Small intestine (tissue), 7 donors: ENCODE data around the gene ANAPC1. TPM values are rescaled to one million over a fixed set of nuclear protein-coding genes. Genes with fewer than 3 reads are reported as not detected.
"Not testable (repeated sequence)": the region's sequence is repeated elsewhere in the genome, so short reads cannot be mapped to it uniquely, and the experiment has no call there.

Source experiments
- DNase-seq, 2 donors: peaks; one replicate each; pipeline versions ENCODE4 v3.0.0 to v3.0.0-alpha.2; 2013
- FAIRE-seq: peaks from 2 replicates; lab custom pipeline; 2012; peaks lifted over from hg19 to GRCh38; lab: Jason Lieb, UNC
- H3K27ac ChIP-seq, 3 donors: one replicate each; pipeline ENCODE4 v1.5.1; 2013; ENCODE audit warnings: low read length in 2 of 3, mild to moderate bottlenecking in 2 of 3, control low read depth in 1 of 3, inconsistent platforms in 1 of 3, low read depth in 1 of 3, moderate library complexity in 1 of 3
- H3K27me3 ChIP-seq, 3 donors: one replicate each; pipeline ENCODE4 v1.6.1; 2013; ENCODE audit warnings: low read length in 3 of 3, inconsistent platforms in 1 of 3; ENCODE audit not compliant: control insufficient read depth in 3 of 3, insufficient read depth in 3 of 3
- H3K36me3 ChIP-seq, 3 donors: one replicate each; pipeline ENCODE4 v1.6.1; 2013; ENCODE audit warnings: low read length in 3 of 3, inconsistent platforms in 1 of 3, low read depth in 1 of 3, mild to moderate bottlenecking in 1 of 3, moderate library complexity in 1 of 3; ENCODE audit not compliant: control insufficient read depth in 3 of 3, insufficient read depth in 2 of 3
- H3K4me1 ChIP-seq, 3 donors: one replicate each; pipeline ENCODE4 v1.6.1; 2013; ENCODE audit warnings: low read length in 2 of 3, inconsistent platforms in 1 of 3, low read depth in 1 of 3, mild to moderate bottlenecking in 1 of 3, moderate library complexity in 1 of 3; ENCODE audit not compliant: control insufficient read depth in 3 of 3, insufficient read depth in 2 of 3
- H3K4me3 ChIP-seq, 3 donors: one replicate each; pipeline ENCODE4 v1.5.1; 2013; ENCODE audit warnings: low read length in 3 of 3, control low read depth in 1 of 3, inconsistent platforms in 1 of 3, low read depth in 1 of 3, mild to moderate bottlenecking in 1 of 3, moderate library complexity in 1 of 3
- H3K9me3 ChIP-seq, 2 donors: one replicate each; pipeline ENCODE4 v1.6.1; 2013; ENCODE audit warnings: low read depth in 1 of 2, low read length in 1 of 2; ENCODE audit not compliant: control insufficient read depth in 2 of 2, insufficient read depth in 1 of 2
- WGBS, 3 donors: extraction: QIAGEN DNeasy Blood & Tissue Kit; methylation state at CpG; one replicate each; pipeline ENCODE4 v1.1.7; 2013; 5-methylcytosine and 5-hydroxymethylcytosine counted together
- polyA plus RNA-seq, 4 donors: library from polyadenylated mRNA; stranded (reverse) in 3 of 4; unstranded in 1 of 4; fragments of 200-250 nt in 3 of 4; fragments of 120-200 nt in 1 of 4; gene quantifications; one replicate each; pipeline versions ENCODE4 v1.2.1 to v1.2.3, GENCODE V29; 2013
- donor health status: healthy with polysubstance abuse.
- donor health status: control.
- donor health status: control.
- donor health status: Bipolar disorder and iron deficiency.
- donor health status: healthy.

Gene ANAPC1
- polyA plus RNA-seq, 4 donors, result 2.4 to 23.9 (median 8.4) TPM

GRCh38 chr2:111860005-111860404, 24.0 kb downstream of the ANAPC1 start:
- H3K9me3 ChIP-seq, H3K4me3 ChIP-seq, H3K27me3 ChIP-seq, DNase-seq, H3K36me3 ChIP-seq, H3K4me1 ChIP-seq, FAIRE-seq, H3K27ac ChIP-seq: not testable (repeated sequence)
- 33 to 75% (median 65%) methylated on average over 3 of the region's 3 CpGs for WGBS, 3 donors

GRCh38 chr2:111852544-111852943, 31.4 kb downstream of the ANAPC1 start:
- H3K4me1 ChIP-seq, H3K27ac ChIP-seq, H3K27me3 ChIP-seq, H3K4me3 ChIP-seq, H3K9me3 ChIP-seq, H3K36me3 ChIP-seq, FAIRE-seq, DNase-seq: not testable (repeated sequence)
- 80 to 97% (median 96%) methylated on average over 3 of the region's 3 CpGs for WGBS, 3 donors

GRCh38 chr2:111850646-111851045, 33.3 kb downstream of the ANAPC1 start:
- 11 to 42% (median 32%) methylated on average over 4 of the region's 4 CpGs for WGBS, 3 donors
- not testable (repeated sequence) for H3K27ac ChIP-seq, H3K4me1 ChIP-seq, H3K4me3 ChIP-seq, H3K36me3 ChIP-seq, H3K9me3 ChIP-seq, H3K27me3 ChIP-seq
- DNase-seq (peak in 1 of 2 donors; percentile 17), FAIRE-seq (peak; percentile 90)

- peak; percentile 19 for FAIRE-seq
- peaks cover 2 to 16% (median 3%) of the 10 kb centered on the region in 3 donors for H3K36me3 ChIP-seq
- H3K4me1 ChIP-seq, H3K9me3 ChIP-seq, H3K27me3 ChIP-seq, DNase-seq, H3K27ac ChIP-seq, H3K4me3 ChIP-seq: not testable (repeated sequence)
- 63 to 85% (median 69%) methylated on average over 2 to 3 of the region's 3 CpGs for WGBS, 3 donors
These were observed 44.2 kb downstream of the ANAPC1 start for GRCh38 chr2:111839625-111840282.

GRCh38 chr2:111838992-111839391, 45.0 kb downstream of the ANAPC1 start:
- FAIRE-seq, H3K4me3 ChIP-seq, H3K27me3 ChIP-seq, H3K27ac ChIP-seq, H3K9me3 ChIP-seq, H3K4me1 ChIP-seq: not testable (repeated sequence)
- DNase-seq, result peak; percentile 1 to 3
- WGBS, 3 donors, result 40 to 74% (median 62%) methylated on average over 1 of the region's 1 CpG
- H3K36me3 ChIP-seq, result peaks cover 2 to 13% (median 3%) of the 10 kb centered on the region in 3 donors

GRCh38 chr2:111834221-111834620, 49.8 kb downstream of the ANAPC1 start:
- not testable (repeated sequence) for DNase-seq, H3K27ac ChIP-seq, FAIRE-seq, H3K4me1 ChIP-seq, H3K27me3 ChIP-seq, H3K9me3 ChIP-seq, H3K4me3 ChIP-seq
- 84 to 92% (median 88%) methylated on average over 3 of the region's 3 CpGs for WGBS, 3 donors
- H3K36me3 ChIP-seq, result peaks cover 3 to 13% (median 3%) of the 10 kb centered on the region in 3 donors

- H3K9me3 ChIP-seq, H3K4me1 ChIP-seq, DNase-seq, FAIRE-seq, H3K27me3 ChIP-seq, H3K27ac ChIP-seq, H3K4me3 ChIP-seq: not testable (repeated sequence)
- peaks cover 0 to 14% (median 2%) of the 10 kb centered on the region in 3 donors for H3K36me3 ChIP-seq
- 67 to 100% (median 69%) methylated on average over 1 of the region's 1 CpG for WGBS, 3 donors
These were observed 53.5 kb downstream of the ANAPC1 start for GRCh38 chr2:111830479-111830878.

- H3K9me3 ChIP-seq, H3K4me1 ChIP-seq, DNase-seq, FAIRE-seq, H3K27ac ChIP-seq, H3K4me3 ChIP-seq, H3K27me3 ChIP-seq: not testable (repeated sequence)
- WGBS, 3 donors, result 73 to 92% (median 85%) methylated on average over 4 of the region's 4 CpGs
- peaks cover 0 to 15% (median 2%) of the 10 kb centered on the region in 3 donors for H3K36me3 ChIP-seq
These were observed 55.7 kb downstream of the ANAPC1 start for GRCh38 chr2:111828217-111828766.
